Chondrocyte (in vitro differentiated cells): Measurements from ENCODE around the gene EHD3. TPM values are rescaled to one million over a fixed set of nuclear protein-coding genes. Genes with fewer than 3 reads are reported as not detected.

Source experiments
- DNase-seq: peaks from one replicate; pipeline ENCODE4 v3.0.0; 2021; ENCODE audit warnings: mixed read lengths, low spot score
- H3K27ac Mint-ChIP-seq: one replicate; pipeline ENCODE4 v1.8.0; 2021; ENCODE audit warnings: mild to moderate bottlenecking, moderate library complexity, mixed read lengths; ENCODE audit not compliant: unreplicated experiment
- H3K27me3 Mint-ChIP-seq: 2 replicates; pipeline ENCODE4 v1.8.0; 2021; ENCODE audit warnings: low read depth, mixed read lengths
- H3K36me3 Mint-ChIP-seq: 2 replicates; pipeline ENCODE4 v1.8.0; 2021; ENCODE audit warnings: low read depth, mixed read lengths
- H3K4me1 Mint-ChIP-seq: 2 replicates; pipeline ENCODE4 v1.8.0; 2021; ENCODE audit warnings: low read depth, mild to moderate bottlenecking, mixed read lengths
- H3K4me3 Mint-ChIP-seq: one replicate; pipeline ENCODE4 v1.8.0; 2021; ENCODE audit warnings: mild to moderate bottlenecking, moderate library complexity, mixed read lengths; ENCODE audit not compliant: unreplicated experiment
- H3K9me3 Mint-ChIP-seq: 2 replicates; pipeline ENCODE4 v1.8.0; 2021; ENCODE audit warnings: low read depth, mixed read lengths
- total RNA-seq: library from RNA; stranded (reverse); gene quantifications from 3 replicates; pipeline ENCODE4 v1.2.1, GENCODE V29; 2021
- TF ChIP-seq, protein P1 (sequence below): fragments of 200-600 bp; sonication (generic); IDR thresholded peaks from 2 replicates; pipeline ENCODE4 v1.5.0; 2021; ENCODE audit warnings: antibody characterized with exemption, mild to moderate bottlenecking, moderate library complexity

EHD3 gene
- total RNA-seq, 1 donor from 2014 or later, result 24.0 TPM

DNA sequence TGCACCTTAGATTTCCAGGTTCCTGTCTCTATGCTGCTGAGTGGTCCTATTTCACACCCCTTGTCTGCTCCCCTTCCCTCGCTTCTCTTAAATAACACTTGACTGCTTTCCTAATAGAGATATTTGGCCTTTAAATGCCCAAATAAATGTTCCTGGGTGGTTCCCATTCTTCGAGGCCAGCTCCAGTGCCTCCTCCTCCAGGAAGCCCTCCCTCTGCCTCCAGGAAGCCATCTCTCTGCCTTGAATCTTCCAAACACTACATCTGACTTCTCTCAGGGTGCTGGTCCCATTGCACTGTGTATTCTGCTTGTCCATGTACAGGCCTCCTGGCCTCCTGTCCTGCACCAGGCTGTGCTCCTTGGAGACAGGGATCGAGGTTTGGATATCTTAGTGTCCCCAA is 14.2 kb downstream of the EHD3 start:
- peaks cover 10% of the 10 kb centered on the region for H3K4me1 Mint-ChIP-seq
- no peaks in the 10 kb centered on the region for H3K27me3 Mint-ChIP-seq
- peak overlapping the region; percentile 79 for H3K27ac Mint-ChIP-seq
- no peak for DNase-seq
- H3K36me3 Mint-ChIP-seq, result peaks cover 22% of the 10 kb centered on the region
- no peak overlapping the region for H3K4me3 Mint-ChIP-seq
- TF ChIP-seq, protein P1, sequence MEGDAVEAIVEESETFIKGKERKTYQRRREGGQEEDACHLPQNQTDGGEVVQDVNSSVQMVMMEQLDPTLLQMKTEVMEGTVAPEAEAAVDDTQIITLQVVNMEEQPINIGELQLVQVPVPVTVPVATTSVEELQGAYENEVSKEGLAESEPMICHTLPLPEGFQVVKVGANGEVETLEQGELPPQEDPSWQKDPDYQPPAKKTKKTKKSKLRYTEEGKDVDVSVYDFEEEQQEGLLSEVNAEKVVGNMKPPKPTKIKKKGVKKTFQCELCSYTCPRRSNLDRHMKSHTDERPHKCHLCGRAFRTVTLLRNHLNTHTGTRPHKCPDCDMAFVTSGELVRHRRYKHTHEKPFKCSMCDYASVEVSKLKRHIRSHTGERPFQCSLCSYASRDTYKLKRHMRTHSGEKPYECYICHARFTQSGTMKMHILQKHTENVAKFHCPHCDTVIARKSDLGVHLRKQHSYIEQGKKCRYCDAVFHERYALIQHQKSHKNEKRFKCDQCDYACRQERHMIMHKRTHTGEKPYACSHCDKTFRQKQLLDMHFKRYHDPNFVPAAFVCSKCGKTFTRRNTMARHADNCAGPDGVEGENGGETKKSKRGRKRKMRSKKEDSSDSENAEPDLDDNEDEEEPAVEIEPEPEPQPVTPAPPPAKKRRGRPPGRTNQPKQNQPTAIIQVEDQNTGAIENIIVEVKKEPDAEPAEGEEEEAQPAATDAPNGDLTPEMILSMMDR, result no peak
- H3K9me3 Mint-ChIP-seq, result no peaks in the 10 kb centered on the region

DNA sequence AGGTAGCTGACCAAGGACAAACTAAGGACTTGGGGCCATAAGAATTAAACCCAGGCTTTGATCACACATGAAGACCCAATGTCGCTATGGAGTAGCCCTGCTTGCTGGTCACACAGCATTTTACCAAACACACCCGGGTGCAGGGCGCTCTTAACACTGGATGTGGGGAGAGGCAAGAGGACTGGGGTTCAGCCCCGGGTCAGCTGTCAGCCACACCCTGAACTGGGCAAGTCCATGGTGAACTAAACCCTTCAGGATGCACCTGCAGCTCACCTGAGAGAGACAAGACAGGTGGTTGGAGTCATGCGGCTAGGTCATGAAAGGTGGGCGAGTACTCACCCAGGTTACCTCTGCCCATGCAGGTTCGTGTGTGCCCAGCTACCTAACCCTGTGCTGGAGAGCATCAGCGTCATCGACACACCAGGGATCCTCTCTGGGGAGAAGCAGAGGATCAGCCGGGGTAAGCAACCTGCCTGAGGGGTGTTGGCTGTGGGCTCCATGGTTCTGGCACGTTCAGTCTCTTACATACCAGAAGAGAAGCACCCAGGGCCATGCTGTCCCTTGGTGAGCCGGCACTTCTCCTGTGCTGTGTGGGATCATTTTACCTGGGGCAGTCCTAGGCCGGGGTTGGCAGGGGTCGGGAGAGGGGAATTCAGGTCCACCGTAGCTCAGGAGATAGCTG is 15.2 kb downstream of the EHD3 start:
- H3K27ac Mint-ChIP-seq, result no peak overlapping the region
- H3K27me3 Mint-ChIP-seq, result no peaks in the 10 kb centered on the region
- TF ChIP-seq, protein P1, result no peak
- peaks cover 21% of the 10 kb centered on the region for H3K36me3 Mint-ChIP-seq
- H3K4me3 Mint-ChIP-seq, result no peak overlapping the region
- H3K9me3 Mint-ChIP-seq, result no peaks in the 10 kb centered on the region
- no peak for DNase-seq
- peaks cover 10% of the 10 kb centered on the region for H3K4me1 Mint-ChIP-seq

DNA sequence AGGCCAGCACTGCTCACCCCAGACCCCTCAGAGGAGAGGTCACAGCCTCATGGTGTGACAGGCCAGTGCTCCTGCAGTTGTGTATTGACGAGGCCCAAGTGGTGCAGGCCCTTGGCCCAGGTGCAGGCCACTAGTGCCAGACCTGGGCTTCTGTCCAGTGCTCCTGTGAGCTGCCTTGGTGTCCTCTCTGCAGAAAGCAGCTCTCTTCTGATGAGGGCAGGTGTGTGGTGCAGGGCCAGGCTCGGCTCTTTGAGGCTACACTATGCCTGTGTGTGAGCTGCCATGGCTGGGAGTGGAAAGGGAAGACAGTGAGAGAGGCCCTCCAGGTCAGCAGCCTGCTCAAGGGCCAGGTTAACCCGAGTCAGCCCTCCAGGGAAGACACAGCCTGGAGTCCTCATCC is 17.1 kb downstream of the EHD3 start:
- no peak for DNase-seq
- TF ChIP-seq, protein P1, result no peak
- Mint-ChIP-seq H3K36me3 (peaks cover 19% of the 10 kb centered on the region), H3K4me3 (no peak overlapping the region), H3K27me3 (no peaks in the 10 kb centered on the region), H3K9me3 (no peaks in the 10 kb centered on the region), H3K4me1 (peaks cover 10% of the 10 kb centered on the region), H3K27ac (no peak overlapping the region)

DNA sequence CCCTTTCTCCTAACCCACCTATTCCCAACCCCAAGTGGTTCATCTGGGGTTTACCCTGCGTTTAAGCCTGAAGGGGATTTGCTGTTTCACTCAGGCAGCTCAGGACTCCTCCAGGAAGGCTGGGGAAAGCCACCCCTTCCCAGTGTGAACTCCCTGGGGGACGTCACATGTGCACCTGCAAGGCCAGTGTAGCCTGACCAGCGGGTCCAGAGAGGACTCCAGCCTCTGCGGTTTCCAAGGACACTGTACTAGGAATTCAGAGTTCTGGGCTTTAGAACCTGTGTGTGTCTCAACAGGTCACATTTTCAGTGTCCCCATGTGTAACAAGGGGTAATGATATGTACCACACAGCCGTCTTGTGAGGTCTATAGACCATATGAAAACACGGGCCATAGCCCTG is 17.9 kb downstream of the EHD3 start:
- Mint-ChIP-seq H3K4me1 (peaks cover 12% of the 10 kb centered on the region), H3K9me3 (no peaks in the 10 kb centered on the region), H3K27me3 (no peaks in the 10 kb centered on the region), H3K36me3 (peaks cover 17% of the 10 kb centered on the region), H3K27ac (no peak overlapping the region), H3K4me3 (no peak overlapping the region)
- TF ChIP-seq, protein P1, result no peak
- no peak for DNase-seq

DNA sequence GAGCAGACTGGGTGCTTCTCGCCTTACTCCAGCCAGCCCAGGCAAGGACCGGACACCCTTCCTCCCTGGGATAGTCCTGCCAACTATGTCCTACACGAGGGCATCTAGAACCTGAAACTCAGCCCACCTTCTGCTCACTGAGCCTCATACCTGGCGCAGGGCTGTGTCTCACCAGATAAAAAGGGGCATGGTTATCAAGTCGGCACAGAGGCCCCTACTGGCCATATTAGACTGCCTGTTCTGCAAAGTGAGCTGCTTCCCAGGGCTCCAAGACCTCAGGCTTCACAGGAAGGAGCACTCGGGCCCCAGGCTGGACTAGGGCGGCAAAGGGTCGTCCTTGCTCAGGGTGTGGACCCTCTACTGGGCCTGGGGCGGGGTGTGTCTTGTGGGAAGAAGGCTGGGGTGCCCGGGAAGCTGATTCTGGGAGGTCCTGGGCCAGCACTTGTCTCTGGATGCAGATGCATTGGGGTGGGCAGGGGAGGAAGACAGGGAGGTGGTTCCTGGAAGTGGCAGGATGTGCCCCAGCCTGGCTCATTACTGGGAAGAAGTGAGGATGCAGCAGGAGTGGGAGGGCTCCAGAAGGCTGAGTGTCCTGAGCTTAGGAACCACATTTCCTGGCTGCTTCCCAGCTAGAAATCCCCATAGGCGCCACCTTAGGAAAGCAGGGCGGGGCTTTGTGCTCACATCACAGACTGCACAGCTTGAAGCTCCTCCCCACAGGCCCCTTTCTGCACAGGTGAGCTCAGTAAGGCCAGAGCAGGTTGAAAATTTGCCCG is 19.6 kb downstream of the EHD3 start:
- DNase-seq, result no peak
- Mint-ChIP-seq H3K27me3 (no peaks in the 10 kb centered on the region), H3K4me3 (no peak overlapping the region), H3K9me3 (no peaks in the 10 kb centered on the region), H3K4me1 (peaks cover 3% of the 10 kb centered on the region), H3K27ac (no peak overlapping the region), H3K36me3 (peaks cover 20% of the 10 kb centered on the region)
- TF ChIP-seq, protein P1, result no peak
